Measurements from ENCODE around the gene DMRTC2. TPM values are rescaled to one million over a fixed set of nuclear protein-coding genes. Genes with fewer than 3 reads are reported as not detected.
"Not testable (repeated sequence)": the region's sequence is repeated elsewhere in the genome, so short reads cannot be mapped to it uniquely, and the experiment has no call there.

DMRTC2 gene
- total RNA-seq, 4 donors from 2014 or later: 0.13 TPM; not detected in 3

DNA sequence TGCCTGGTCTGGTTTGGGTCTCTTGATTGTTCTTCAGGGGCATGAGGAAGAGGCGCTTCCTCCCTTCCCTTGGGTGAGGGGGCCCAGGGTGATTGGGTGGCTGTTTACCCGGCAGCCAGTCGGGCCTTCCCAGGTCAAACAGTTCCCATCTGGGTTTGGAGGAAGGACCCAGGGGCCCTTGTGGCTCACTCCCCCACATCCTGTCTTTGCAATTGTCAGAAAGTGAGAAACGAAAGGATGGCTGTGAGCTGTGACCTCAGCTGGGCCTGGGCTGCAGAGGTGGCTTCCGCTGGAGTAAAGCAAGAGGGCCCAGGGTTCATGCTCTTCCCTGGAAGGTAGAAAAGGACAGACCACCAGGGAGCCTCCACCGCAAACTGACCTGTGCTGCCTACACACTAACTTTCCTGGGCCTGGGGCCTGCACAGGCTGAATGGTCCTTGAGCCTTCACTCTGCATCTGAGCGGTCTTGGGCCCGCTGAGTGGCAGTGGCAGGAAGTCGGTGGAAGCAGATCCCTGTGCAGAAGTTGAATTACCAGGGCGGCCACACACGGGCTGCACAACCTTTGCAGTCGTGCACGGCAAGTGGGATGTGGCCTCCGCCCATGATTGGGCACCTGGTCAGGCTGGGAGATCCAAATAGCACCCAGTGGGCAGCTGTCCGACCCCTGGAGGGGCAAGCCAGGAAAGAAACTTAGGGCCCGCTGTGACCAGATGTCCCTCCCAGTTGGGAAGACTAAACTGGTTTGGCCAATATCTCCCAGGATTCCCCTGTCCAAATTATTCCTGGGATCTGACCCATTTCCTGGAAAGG lies 26.9 kb downstream of the DMRTC2 start:
- H3K9me3 ChIP-seq: no peaks in the 10 kb centered on the region
- H3K4me1 ChIP-seq: peaks cover 13 to 17% of the 10 kb centered on the region in 2 donors
- no peak for DNase-seq
- TF ChIP-seq POLR2A (IDR thresholded peaks at IDR 0.05): no peak
- TF ChIP-seq, protein P1, sequence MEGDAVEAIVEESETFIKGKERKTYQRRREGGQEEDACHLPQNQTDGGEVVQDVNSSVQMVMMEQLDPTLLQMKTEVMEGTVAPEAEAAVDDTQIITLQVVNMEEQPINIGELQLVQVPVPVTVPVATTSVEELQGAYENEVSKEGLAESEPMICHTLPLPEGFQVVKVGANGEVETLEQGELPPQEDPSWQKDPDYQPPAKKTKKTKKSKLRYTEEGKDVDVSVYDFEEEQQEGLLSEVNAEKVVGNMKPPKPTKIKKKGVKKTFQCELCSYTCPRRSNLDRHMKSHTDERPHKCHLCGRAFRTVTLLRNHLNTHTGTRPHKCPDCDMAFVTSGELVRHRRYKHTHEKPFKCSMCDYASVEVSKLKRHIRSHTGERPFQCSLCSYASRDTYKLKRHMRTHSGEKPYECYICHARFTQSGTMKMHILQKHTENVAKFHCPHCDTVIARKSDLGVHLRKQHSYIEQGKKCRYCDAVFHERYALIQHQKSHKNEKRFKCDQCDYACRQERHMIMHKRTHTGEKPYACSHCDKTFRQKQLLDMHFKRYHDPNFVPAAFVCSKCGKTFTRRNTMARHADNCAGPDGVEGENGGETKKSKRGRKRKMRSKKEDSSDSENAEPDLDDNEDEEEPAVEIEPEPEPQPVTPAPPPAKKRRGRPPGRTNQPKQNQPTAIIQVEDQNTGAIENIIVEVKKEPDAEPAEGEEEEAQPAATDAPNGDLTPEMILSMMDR (IDR thresholded peaks at IDR 0.05): no peak
- no peaks in the 10 kb centered on the region for H3K27me3 ChIP-seq
- intact Hi-C loops (cut with DNase I): no loop called here
- no peak overlapping the region for H3K27ac ChIP-seq
- peaks cover 30 to 32% of the 10 kb centered on the region in 2 donors for H3K36me3 ChIP-seq
- 81 to 86% methylated on average over 10 to 12 of the region's 16 CpGs for WGBS, 2 donors
- H3K4me3 ChIP-seq (replicated peaks in 1 of 3): no peak overlapping the region

DNA sequence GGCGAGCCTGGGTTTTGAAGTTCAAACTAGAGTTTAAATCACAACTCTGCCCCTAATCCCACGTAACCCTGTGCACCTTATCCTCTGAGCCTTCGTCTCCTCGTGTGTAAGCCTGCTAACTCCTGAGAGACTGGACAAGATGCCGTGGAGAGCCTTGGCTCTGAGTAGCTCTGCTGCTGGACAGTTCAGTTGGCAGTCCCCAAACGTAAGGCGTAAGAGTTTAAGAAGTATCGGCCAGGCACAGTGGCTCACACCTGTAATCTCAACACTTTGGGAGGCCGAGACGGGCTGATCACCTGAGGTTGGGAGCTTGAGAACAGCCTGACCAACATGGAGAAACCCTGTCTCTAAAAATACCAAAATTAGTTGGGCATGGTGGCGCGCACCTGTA lies 27.5 kb downstream of the DMRTC2 start:
- Histone ChIP-seq H3K4me1 (peaks cover 12 to 13% of the 10 kb centered on the region in 2 donors), H3K4me3 (replicated peaks in 1 of 3) (no peak overlapping the region), H3K36me3 (peaks cover 30 to 32% of the 10 kb centered on the region in 2 donors), H3K9me3 (no peaks in the 10 kb centered on the region), H3K27me3 (no peaks in the 10 kb centered on the region), H3K27ac (no peak overlapping the region)
- TF ChIP-seq, protein P1 (IDR thresholded peaks at IDR 0.05): no peak
- TF ChIP-seq POLR2A (IDR thresholded peaks at IDR 0.05): no peak
- DNase-seq: no peak
- intact Hi-C loops (cut with DNase I): no loop called here
- WGBS, 2 donors: 83 to 96% methylated on average over 9 to 11 of the region's 12 CpGs

DNA sequence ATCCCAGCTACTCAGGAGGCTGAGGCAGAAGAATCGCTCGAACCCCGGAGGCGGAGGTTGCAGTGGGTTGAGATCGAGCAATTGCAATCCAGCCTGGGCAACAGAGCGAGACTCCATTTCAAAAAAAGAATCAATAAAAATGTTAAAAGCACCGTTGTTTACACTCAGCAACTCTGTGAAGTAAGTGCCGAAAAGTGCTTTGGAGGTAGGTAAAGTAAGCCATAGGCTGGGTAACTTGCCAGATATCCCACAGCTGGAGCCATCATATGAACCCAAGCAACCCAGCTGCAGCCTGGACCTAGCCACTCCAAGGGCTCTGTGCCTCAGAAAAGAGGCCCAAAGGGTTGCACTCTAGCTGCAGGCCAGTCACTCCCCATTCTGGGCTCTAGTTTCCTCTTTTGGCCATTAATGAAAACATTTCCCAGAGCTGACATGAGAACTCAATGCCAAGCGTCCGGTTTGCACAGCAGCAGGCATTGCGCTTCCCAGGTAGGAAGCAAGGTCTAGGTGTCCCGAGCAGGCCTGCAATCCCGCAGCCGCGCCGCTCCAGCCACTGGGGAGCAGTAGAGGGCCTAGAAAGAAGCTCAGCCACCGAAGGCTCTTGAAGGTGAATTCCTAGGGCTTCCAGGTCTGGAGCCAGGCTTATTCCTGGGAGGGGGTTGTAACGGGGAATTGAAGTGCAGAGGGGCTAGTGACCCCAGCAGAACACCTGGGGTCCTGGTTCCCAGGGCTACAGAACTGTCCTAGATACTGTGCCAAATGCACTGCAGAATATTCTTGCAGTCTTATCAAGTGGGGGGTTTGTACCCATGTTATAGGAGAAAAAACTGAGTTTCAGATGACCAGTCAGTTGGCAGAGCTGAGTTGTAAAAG lies 28.2 kb downstream of the DMRTC2 start:
- TF ChIP-seq, protein P1 (IDR thresholded peaks at IDR 0.05): peak in 5 of 6 experiments; percentile 13 to 61 (median 52)
- no peak for TF ChIP-seq POLR2A (IDR thresholded peaks at IDR 0.05)
- Histone ChIP-seq H3K4me3 (replicated peaks in 1 of 3) (no peak overlapping the region), H3K27ac (no peak overlapping the region), H3K4me1 (peaks cover 5 to 7% of the 10 kb centered on the region in 2 donors), H3K36me3 (peaks cover 30 to 32% of the 10 kb centered on the region in 2 donors), H3K9me3 (no peaks in the 10 kb centered on the region), H3K27me3 (no peaks in the 10 kb centered on the region)
- intact Hi-C loops (cut with DNase I): no loop called here
- WGBS, 2 donors: 47 to 54% methylated on average over 18 of the region's 18 CpGs
- peak; percentile 57 to 75 for DNase-seq

DNA sequence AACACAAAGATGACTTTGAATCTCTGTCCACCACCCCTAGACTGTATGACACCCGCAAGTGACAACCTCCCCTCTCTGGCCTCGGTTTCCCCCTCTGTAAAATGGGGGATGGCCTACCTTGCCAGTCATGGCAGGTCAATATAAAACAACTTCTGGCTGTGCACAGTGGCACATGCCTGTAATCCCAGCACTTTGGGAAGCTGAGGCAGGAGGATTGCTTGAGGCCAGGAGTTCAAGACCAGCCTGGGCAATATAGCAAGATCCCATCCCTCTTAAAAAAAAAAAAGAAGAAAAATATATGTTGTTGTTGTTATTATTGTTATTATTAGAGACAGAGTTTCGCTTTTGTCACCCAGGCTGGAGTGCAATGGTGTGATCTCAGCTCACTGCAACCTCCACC lies 31.1 kb downstream of the DMRTC2 start:
- H3K9me3 ChIP-seq; intact Hi-C loops (cut with DNase I); DNase-seq; H3K4me3 ChIP-seq (replicated peaks in 1 of 3); H3K27ac ChIP-seq; H3K27me3 ChIP-seq; H3K4me1 ChIP-seq: not testable (repeated sequence)
- H3K36me3 ChIP-seq: peaks cover 10 to 12% of the 10 kb centered on the region in 2 donors
- WGBS, 2 donors: 80 to 89% methylated on average over 3 of the region's 3 CpGs

DNA sequence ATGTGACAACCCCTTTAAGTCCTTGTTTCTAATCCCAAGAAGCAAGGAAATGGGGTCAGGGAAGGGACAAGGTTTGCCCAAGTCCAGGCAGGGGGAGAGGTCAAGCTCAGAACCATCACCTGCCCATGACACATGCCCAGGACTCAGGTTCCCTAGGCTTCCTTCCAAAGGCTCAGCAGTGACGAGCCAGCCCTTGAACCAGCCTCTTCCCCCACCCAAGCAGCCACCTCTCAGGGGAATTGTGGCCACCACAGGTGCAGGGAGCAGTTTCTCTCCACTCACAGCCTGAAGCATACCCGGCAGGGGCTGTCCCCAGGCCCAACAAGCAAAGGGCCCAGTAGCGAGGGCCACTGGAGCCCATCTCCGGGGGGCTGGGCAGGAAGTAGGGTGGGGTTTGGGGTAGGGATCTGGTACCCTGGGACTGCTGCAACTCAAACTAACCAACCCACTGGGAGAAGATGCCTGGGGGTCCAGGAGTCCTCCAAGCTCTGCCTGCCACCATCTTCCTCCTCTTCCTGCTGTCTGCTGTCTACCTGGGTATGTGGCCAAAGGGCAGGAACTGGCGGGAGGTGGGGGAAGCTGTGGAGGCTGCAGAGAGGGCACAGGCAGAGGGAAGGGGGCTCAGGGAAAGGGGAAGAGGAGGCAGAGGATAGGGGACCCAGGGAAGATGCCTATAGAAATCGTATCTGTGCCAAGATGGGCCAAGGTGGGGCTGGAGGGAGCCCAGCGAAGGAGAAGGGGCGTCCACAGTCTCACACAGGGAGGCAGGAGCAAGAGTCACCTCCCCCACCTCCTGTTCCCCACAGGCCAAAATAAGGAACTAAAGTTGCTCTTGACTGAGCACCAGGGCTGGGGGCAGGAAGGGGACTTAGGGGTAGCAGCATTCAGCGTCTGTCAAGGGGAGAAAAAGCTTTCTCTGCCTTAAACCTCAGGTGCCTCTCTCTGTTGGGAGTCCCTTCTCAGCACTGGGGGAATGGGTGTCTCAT lies 32.3 kb downstream of the DMRTC2 start, which contains the start of gene CD79A:
CD79A (plus strand) TSS at position 433 of the 986 bp plus-strand sequence; CDS start at position 459, 26 bp downstream.
- WGBS, 2 donors: 67 to 68% methylated on average over 6 to 9 of the region's 9 CpGs
- no peak within 1 kb of the TSS for H3K4me3 ChIP-seq (replicated peaks in 1 of 3)
- TF ChIP-seq POLR2A (IDR thresholded peaks at IDR 0.05): no peak
- TF ChIP-seq, protein P1 (IDR thresholded peaks at IDR 0.05): no peak

More for the DNA sequence above, 32.3 kb downstream of the DMRTC2 start, which contains the start of gene CD79A:
- Histone ChIP-seq H3K27me3 (no peaks in the 10 kb centered on the region), H3K36me3 (no peaks in the 10 kb centered on the region), H3K4me1 (no peaks in the 10 kb centered on the region), H3K9me3 (no peaks in the 10 kb centered on the region), H3K27ac (no peak within 1 kb of the TSS)
- no peak for DNase-seq
- intact Hi-C loops (cut with DNase I): no loop called here

Measured in thyroid gland (tissue), 4 donors.